ENCODE data around the gene PDLIM7.

PDLIM7 gene

DNA sequence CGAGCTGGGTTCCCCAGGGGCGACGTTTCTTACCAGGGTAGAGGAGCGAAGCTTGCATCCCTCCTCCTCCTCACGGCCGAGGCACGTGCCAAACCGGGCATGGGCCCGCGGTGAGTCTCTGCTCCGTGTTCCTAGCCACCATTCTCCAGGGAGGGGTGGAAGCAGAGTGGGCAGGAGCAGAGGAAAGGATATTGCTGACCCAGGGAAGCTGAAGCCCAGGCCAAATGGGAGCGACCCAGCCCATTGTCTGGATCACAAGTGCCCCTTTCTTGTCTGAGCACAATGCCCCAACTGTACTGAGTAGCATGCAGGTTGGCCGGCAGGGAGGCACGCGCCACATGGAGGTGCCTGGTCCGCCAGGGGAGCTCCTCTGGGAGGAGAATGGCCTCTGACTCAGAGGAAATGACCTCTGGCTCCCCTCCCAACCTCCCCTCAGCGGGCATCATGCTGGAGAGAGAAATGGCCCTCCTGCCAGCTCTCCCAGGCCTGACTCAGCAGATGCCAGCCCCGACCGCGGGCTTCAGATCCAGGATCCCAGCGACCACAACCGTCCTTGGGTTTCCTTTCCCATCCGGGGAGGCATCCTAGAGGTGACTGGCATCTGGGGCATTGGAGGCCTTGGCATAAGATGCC is 49.7 kb downstream of the PDLIM7 start:
- peak; percentile 92 for DNase-seq (ENCODE audit: insufficient read length, low spot score)
- FAIRE-seq = peak; percentile 51

DNA sequence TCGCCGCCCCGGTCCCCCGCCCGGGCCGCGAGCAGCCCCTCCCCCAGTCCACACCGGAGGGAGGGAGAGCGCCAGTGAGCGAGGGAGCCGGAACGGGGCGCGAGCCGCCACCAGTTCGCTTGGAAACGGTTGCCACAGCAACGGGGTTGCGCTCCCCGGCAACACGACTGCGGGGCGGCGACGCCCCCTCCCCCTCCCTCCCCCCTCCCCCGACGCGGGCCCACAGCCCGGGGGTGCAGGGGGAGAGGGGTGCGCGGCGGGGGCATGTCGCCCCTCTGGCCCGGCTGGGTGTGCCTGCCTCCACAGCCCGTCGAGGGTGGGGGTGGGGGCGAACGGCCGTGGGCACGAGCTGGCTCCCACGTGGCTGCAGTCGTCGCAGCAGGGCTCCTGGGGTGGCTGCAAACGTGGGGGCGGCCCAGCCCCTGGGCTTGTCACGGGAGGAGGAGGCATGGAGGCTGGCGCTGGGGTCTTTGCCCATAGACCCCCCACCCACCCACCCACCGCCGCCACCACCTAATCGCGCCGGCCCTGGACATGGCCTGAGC is 50.3 kb downstream of the PDLIM7 start:
- DNase-seq (ENCODE audit: insufficient read length, low spot score) = no peak

GRCh38 chr5:177446200-177447065 is 51.0 kb downstream of the PDLIM7 start, which contains the start of gene PRR7:
Gene PRR7 (plus strand): TSS chr5:177446814. CDS start chr5:177455068, 8,254 bp downstream.
- FAIRE-seq (peak; percentile 81), DNase-seq (ENCODE audit: insufficient read length, low spot score) (peak; percentile 73)

More for the DNA sequence above, 50.3 kb downstream of the PDLIM7 start:
- peak; percentile 80 for FAIRE-seq

DNA sequence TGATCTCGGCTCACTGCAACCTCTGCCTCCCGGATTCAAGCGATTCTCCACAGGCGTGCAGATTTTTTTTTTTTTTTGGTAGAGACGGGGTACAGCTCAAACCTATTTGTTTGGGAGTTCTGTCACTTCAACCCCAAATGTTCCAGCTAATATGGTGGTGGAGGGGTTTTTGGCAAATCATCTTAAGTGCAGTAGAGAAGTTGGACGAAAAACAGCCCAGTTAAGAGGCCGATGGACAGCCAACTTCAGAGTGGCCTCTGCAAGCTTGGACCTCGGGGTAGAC is 51.5 kb downstream of the PDLIM7 start:
- FAIRE-seq = no peak

DNA sequence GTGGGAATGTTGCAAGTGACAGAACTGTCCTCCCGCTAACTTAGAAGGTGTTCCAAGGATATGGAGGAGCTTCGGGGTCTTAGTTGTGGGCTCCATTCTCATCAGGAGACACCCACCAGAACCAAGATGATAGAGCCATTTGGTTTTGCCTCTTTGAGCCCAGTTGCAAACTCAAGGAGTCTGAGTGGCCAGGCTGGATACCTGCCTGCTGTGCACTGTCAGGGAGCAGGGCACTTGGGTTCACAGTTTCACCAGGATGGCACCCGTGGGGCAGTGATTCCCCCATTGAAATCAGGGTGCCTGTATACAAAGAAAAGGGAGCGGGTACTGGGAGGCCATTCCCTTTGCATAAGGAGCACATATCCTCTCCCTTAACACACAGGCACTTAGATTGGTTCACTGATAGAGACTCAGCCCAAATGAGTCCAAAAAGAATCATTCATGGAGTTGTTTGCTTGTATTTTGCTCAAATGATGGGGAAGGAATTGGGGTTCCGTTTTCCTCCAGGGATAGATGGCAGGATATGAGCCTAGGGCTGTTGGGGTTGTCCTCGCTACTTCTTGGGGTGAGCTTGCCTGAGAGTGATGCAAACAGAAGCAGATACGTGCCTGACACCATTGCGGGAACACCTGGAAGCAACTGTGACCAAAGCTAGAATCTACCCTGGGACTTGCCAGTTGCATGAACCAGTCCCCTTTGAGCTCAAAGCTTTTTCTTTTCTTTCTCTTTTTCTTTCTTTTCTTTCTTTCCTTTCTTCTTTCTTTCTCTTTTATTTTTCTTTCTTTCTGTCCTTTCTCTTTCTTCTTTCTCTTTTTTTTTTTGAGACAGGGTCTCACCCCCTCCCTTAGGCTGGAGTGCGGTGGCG is 52.1 kb downstream of the PDLIM7 start:
- DNase-seq (ENCODE audit: insufficient read length, low spot score) (no peak), FAIRE-seq (no peak)

More for the DNA sequence above, 51.5 kb downstream of the PDLIM7 start:
- DNase-seq (ENCODE audit: insufficient read length, low spot score) = no peak

GRCh38 chr5:177444106-177445051 is 53.0 kb downstream of the PDLIM7 start:
- DNase-seq (ENCODE audit: insufficient read length, low spot score) = no peak
- FAIRE-seq = peak; percentile 55

GRCh38 chr5:177443144-177443983 is 54.0 kb downstream of the PDLIM7 start:
- DNase-seq (ENCODE audit: insufficient read length, low spot score) (no peak), FAIRE-seq (no peak)

GRCh38 chr5:177442066-177442826 is 55.2 kb downstream of the PDLIM7 start:
- DNase-seq (ENCODE audit: insufficient read length, low spot score) (no peak), FAIRE-seq (no peak)

- FAIRE-seq = no peak
- DNase-seq (ENCODE audit: insufficient read length, low spot score) = no peak
These were observed 56.2 kb downstream of the PDLIM7 start for GRCh38 chr5:177440990-177441780.

GRCh38 chr5:177440211-177440989 is 57.0 kb downstream of the PDLIM7 start:
- DNase-seq (ENCODE audit: insufficient read length, low spot score) = no peak
- FAIRE-seq = no peak

GRCh38 chr5:177439518-177440053 is 57.8 kb downstream of the PDLIM7 start:
- FAIRE-seq (no peak), DNase-seq (ENCODE audit: insufficient read length, low spot score) (no peak)

DNA sequence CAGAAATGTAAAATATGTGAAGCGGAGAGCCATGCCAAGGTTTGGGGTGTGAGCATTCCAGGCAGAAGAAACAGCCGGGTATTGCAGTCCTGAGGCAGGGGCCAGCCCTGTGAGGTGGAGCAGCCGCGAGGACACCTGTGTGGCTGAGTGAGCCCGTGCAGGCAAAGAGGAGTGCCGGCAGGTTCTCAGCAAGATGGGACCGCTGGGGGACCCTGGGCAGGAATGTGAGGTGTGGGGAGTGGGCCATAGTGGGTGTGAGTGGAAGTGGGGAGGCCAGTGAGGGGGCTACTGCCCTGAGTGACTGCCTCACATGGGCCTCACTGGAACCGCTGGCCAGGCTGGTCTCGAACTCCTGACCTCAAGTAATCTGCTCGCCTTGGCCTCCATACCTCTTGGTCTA is 58.9 kb downstream of the PDLIM7 start:
- DNase-seq (ENCODE audit: insufficient read length, low spot score) (no peak), FAIRE-seq (no peak)

DNA sequence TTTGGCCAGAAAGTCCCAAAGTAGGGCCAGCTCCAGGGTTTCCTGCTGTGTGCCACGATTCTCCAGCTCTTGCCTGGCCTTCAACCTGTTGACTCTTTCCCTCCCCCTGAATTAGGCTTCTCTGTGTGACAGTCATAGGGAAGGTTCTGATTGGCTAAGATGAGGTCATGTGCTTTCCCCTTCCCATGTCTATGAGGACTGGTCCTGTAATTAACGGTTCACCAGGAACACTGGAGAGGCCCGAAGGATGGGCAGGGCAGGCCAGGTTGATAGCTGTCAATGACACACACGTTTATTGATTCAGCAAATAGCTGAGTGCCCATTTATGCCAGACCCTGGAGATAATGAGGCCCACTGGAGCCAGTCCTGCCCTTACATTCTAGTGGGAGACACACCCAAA is 59.8 kb downstream of the PDLIM7 start:
- FAIRE-seq (no peak), DNase-seq (ENCODE audit: insufficient read length, low spot score) (no peak)

GRCh38 chr5:177435847-177436536 is 61.4 kb downstream of the PDLIM7 start:
- FAIRE-seq (no peak), DNase-seq (ENCODE audit: insufficient read length, low spot score) (no peak)

DNA sequence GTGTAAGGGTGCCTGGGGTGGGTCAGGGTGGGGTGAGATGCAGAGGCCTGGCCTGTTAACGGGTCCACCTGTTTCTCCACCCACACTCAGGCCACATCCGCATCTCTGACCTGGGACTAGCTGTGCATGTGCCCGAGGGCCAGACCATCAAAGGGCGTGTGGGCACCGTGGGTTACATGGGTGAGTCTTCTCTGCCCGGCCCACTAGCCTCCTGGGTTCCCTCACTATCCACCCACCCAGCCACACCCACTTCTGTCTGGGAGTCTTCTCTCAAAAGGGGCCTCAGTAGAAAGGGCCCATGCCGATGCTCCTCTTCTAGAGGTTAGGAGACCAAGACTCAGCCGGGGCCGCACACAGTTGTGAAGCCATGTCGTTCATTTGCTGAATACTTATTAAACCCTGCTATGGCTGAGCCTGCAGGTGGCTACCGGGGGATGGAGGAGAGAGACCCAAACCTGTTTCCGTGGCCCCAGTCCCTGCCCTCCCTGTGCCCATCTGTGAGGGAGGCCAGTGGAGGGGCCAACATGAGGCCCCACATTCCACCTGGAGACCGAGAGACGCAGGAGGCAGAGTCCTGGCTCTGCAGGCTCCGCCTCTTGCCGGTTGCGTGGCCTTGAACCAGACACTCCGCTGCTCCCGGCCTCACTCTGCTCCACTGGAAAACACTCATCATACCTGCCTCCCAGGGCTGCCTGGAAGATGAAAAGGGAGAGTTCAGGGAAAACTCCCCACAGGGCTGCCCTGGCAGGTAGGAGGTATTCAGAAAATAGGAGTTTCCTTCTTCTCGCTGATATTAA is 62.3 kb downstream of the PDLIM7 start:
- FAIRE-seq = no peak
- DNase-seq (ENCODE audit: insufficient read length, low spot score) = no peak
